ENCODE results near the gene DLG5. TPM values are rescaled to one million over a fixed set of nuclear protein-coding genes. Genes with fewer than 3 reads are reported as not detected.

DLG5 gene
- total and polyA plus RNA-seq, 9 of the 15 experiments (the other 6 are each of a cell fraction or from before 2014, with no cell fraction given), result 1.4 to 26.8 (median 11.2) TPM

- TF ChIP-seq L3MBTL2 (IDR thresholded peaks at IDR 0.05) (peak; percentile 85), CHD4 (IDR thresholded peaks at IDR 0.05; ENCODE audit: insufficient read depth, insufficient replicate concordance, low read depth, low read length, poor library complexity, severe bottlenecking) (no peak), CEBPZ (IDR thresholded peaks at IDR 0.05; ENCODE audit: borderline replicate concordance, low read depth, low read length) (no peak), PATZ1 (CRISPR knock-in tag; IDR thresholded peaks at IDR 0.05; ENCODE audit: borderline replicate concordance) (no peak), PHB2 (IDR thresholded peaks at IDR 0.05; ENCODE audit: low read depth) (no peak), NCOA1 (IDR thresholded peaks at IDR 0.05; ENCODE audit: low read depth) (no peak), EWSR1 (IDR thresholded peaks at IDR 0.05; ENCODE audit: borderline replicate concordance, low read depth, partially characterized antibody) (no peak), ZNF224 (CRISPR knock-in tag; IDR thresholded peaks at IDR 0.05) (no peak), THRB (CRISPR knock-in tag; conservative IDR thresholded peaks at IDR 0.05) (no peak), ESRRA (IDR thresholded peaks at IDR 0.05; ENCODE audit: borderline replicate concordance, low read depth) (no peak), ZNF311 (CRISPR knock-in tag; IDR thresholded peaks at IDR 0.05) (no peak), POLR2G (IDR thresholded peaks at IDR 0.05; ENCODE audit: low read depth, low read length) (no peak), ATF7 (IDR thresholded peaks at IDR 0.05) (no peak), USF2 (CRISPR knock-in tag; IDR thresholded peaks at IDR 0.05) (peak; percentile 32), NELFE (IDR thresholded peaks at IDR 0.05; ENCODE audit: insufficient read depth, insufficient read length) (no peak), SMARCA5 (IDR thresholded peaks at IDR 0.05) (no peak), ZFPM2 (CRISPR knock-in tag; IDR thresholded peaks at IDR 0.05) (no peak), E2F5 (CRISPR knock-in tag; IDR thresholded peaks at IDR 0.05) (no peak)
These were observed 13.0 kb upstream of the DLG5 start (continued) for GRCh38 chr10:77939561-77940001.
